ENCODE results near the gene PYGM. TPM values are rescaled to one million over a fixed set of nuclear protein-coding genes. Genes with fewer than 3 reads are reported as not detected.

PYGM gene
- polyA plus RNA-seq, 1 donor: 1.8 TPM

GRCh38 chr11:64753380-64754123, 6.2 kb downstream of the PYGM start:
- no peak for DNase-seq

- DNase-seq: no peak
Observed at GRCh38 chr11:64753019-64753379, 6.8 kb downstream of the PYGM start.

- no peak for DNase-seq
Observed at GRCh38 chr11:64752175-64752970, 7.4 kb downstream of the PYGM start.

- DNase-seq: no peak
Observed at GRCh38 chr11:64751580-64751979, 8.2 kb downstream of the PYGM start.

DNA sequence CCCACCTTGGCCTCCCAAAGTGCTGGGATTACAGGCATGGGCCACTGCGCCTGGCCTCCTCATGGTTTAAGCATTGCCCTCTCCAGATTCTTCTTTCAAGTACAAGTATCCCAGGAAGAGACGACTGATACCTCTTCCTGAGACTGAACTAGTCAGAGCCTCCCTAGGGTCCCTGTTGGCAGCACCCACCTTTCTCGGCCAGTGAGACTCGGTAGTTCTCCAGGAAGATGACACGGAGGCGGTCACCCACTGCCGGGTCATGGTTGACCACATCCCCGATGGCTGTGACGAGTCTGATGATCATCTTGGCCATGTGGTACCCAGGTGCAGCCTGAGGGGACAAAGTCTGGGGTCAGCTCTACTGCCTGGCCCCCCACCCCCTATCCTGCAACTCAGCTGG, 8.6 kb downstream of the PYGM start:
- DNase-seq: no peak

- DNase-seq: no peak
Observed at GRCh38 chr11:64750361-64751054, 9.3 kb downstream of the PYGM start.

- DNase-seq: no peak
Observed at GRCh38 chr11:64747961-64748665, 11.7 kb downstream of the PYGM start.

GRCh38 chr11:64746486-64746885, 13.3 kb downstream of the PYGM start:
- no peak for DNase-seq

DNA sequence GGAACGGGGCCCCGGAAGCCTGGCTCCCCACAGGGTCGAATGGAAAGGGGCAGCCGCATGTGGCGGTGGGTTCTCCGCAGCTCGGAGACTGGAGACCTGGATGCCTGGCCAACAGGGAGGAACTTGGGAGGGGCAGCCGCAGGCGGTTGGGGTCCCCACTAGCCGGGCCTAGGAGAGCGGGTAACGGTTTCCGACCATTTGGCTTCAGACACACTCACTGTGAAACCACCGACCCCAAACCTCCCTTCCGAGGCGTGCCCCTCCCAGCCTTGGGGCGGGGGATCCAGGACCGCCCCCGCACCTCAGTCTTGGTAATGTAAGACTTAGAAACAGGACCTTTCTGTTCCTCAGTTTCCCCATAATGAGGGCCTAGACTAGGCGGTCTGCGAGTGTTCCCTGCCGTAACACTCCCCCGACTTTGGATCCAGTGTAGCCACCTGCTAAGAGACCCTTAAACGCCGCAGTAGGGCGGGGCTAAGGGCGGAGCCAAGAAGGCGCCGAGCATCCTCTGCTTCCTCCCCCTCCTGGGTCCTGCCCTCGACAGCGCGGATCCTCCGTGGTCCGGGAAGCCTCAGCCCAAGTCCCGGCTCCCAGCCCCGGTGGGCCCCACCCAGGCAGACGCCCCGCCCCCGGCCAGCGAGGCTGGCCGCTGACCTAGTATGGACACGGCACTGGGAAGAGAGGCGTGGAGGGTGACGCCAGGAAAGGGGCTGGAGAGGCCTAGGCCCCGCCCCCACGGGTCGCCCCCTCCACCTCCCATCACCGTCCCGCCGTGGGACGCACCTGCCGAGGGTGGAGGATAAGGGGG, 14.0 kb downstream of the PYGM start:
- no peak for DNase-seq

GRCh38 chr11:64745189-64745520, 14.6 kb downstream of the PYGM start:
- no peak for DNase-seq

GRCh38 chr11:64744544-64745188, 15.1 kb downstream of the PYGM start:
- no peak for DNase-seq

- no peak for DNase-seq
Observed at GRCh38 chr11:64743591-64744543, 15.9 kb downstream of the PYGM start, which contains the start of gene RASGRP2. Gene RASGRP2 (minus strand): TSS chr11:64744142. CDS start chr11:64742866, 1,276 bp downstream.

DNA sequence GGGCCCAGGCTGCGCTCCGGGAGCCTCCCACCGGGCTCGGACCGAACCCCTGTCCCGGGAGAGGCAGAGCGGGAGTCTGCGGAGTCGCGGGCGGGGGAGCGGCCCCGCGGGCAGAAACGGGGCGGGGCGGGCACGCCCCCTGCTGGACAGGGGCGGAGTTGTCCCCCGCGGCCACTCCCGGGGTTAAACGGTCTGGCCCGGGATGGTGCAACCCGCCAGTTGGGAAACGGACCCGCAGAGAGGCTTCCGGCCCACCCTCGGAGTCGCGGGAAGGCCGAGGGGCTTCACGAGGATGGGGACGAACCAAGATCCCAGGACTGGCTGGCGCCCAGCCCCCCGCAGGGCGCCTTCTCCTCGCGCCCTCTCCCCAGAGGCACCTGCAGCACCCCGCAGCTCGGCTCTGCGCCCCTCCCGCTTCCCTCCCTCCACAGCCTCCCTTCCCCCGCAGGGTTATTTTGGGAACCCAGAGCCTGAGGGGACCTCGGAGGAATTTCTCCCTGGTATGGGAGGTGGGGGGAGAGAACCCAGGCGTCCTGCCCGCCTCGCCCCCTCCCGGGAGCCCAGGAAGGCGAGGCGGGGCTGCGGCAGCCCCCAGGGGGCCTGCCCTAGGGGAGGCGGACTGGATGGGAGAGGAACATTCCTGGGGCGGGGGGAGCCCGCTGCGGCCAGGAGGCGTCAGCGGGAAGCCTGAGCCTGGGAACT, 16.7 kb downstream of the PYGM start:
- no peak for DNase-seq

DNA sequence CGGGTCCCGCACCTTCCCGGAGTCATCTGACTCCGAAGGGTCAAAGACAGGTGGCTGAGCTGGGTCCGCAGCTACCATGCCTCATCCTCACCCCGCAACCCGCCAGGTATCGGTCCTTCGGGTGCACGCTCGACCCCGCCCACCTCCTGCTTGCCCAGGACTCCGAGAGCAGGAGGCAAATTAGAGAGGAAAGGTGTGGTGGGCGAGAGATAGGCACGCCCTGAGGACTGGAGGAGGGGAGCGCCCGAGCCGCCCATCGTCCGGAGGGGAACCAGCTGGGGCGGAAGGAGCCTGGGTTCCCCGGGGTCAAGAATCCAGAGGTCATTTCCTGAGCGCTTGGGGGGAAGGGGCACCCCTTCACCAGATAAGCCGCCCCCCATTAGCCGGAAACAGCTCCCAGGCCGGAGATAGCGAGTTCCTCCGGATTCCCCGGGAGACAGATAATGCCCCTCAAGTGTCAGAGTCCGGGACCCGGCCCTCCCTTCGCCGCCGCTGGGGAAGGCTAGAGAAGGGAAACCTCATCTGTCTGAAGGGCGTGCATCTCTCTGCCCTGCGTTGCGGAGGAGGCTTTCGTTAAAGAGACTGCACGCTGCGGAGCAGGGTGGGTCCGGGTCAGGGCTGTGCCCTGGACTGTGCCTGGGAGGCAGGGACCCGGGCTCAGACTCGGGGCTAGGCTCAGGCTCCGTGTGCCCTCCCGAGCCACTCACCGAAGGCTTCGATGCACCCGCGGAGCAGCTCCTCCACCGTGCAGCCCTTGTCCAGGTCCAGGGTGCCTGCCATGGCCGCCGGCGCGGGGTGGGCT, 17.5 kb downstream of the PYGM start:
- DNase-seq: no peak

GRCh38 chr11:64741375-64742086, 18.2 kb downstream of the PYGM start:
- no peak for DNase-seq

DNA sequence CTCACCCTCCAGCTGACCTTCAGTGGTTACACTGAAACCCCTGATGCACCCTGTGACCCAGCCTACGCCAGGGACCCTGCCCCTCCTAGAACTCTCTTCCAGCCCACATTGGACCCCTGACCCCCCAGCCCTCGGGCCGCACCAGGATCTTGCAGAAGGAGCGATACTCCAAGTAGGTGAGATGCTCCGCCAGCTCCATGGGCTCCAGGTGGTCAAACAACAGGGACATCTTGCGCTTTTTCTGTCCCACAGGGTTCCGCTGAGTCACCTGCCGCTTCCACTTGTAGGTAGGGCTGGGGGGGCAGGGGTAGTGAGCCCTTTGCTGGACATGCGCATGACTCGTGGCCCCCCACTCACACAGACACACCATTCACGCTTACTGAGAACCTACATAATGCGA, 19.9 kb downstream of the PYGM start:
- DNase-seq: no peak

GRCh38 chr11:64736654-64737053, 23.1 kb downstream of the PYGM start:
- no peak for DNase-seq

Measured in left kidney (tissue), 2 donors.